Small intestine (tissue), 16 donors: ENCODE measurements around the gene COPS9. TPM values are rescaled to one million over a fixed set of nuclear protein-coding genes. Genes with fewer than 3 reads are reported as not detected.

Source experiments
- DNase-seq, 2 donors: peaks; one replicate each; pipeline versions ENCODE4 v3.0.0 to v3.0.0-alpha.2; 2013
- FAIRE-seq: peaks from 2 replicates; lab custom pipeline; 2012; peaks lifted over from hg19 to GRCh38; lab: Jason Lieb, UNC
- H3K27ac ChIP-seq, 3 donors: one replicate each; pipeline ENCODE4 v1.5.1; 2013; ENCODE audit warnings: low read length in 2 of 3, mild to moderate bottlenecking in 2 of 3, control low read depth in 1 of 3, inconsistent platforms in 1 of 3, low read depth in 1 of 3, moderate library complexity in 1 of 3
- H3K27me3 ChIP-seq, 3 donors: one replicate each; pipeline ENCODE4 v1.6.1; 2013; ENCODE audit warnings: low read length in 3 of 3, inconsistent platforms in 1 of 3; ENCODE audit not compliant: control insufficient read depth in 3 of 3, insufficient read depth in 3 of 3
- H3K36me3 ChIP-seq, 3 donors: one replicate each; pipeline ENCODE4 v1.6.1; 2013; ENCODE audit warnings: low read length in 3 of 3, inconsistent platforms in 1 of 3, low read depth in 1 of 3, mild to moderate bottlenecking in 1 of 3, moderate library complexity in 1 of 3; ENCODE audit not compliant: control insufficient read depth in 3 of 3, insufficient read depth in 2 of 3
- H3K4me1 ChIP-seq, 3 donors: one replicate each; pipeline ENCODE4 v1.6.1; 2013; ENCODE audit warnings: low read length in 2 of 3, inconsistent platforms in 1 of 3, low read depth in 1 of 3, mild to moderate bottlenecking in 1 of 3, moderate library complexity in 1 of 3; ENCODE audit not compliant: control insufficient read depth in 3 of 3, insufficient read depth in 2 of 3
- H3K4me3 ChIP-seq, 3 donors: one replicate each; pipeline ENCODE4 v1.5.1; 2013; ENCODE audit warnings: low read length in 3 of 3, control low read depth in 1 of 3, inconsistent platforms in 1 of 3, low read depth in 1 of 3, mild to moderate bottlenecking in 1 of 3, moderate library complexity in 1 of 3
- H3K9me3 ChIP-seq, 2 donors: one replicate each; pipeline ENCODE4 v1.6.1; 2013; ENCODE audit warnings: low read depth in 1 of 2, low read length in 1 of 2; ENCODE audit not compliant: control insufficient read depth in 2 of 2, insufficient read depth in 1 of 2
- WGBS, 3 donors: extraction: QIAGEN DNeasy Blood & Tissue Kit; methylation state at CpG; one replicate each; pipeline ENCODE4 v1.1.7; 2013; 5-methylcytosine and 5-hydroxymethylcytosine counted together
- long read RNA-seq, 10 donors: transcript quantifications; one replicate each; lab custom pipeline, GENCODE V29; 2026
- polyA plus RNA-seq, 4 donors: library from polyadenylated mRNA; stranded (reverse) in 3 of 4; unstranded in 1 of 4; fragments of 200-250 nt in 3 of 4; fragments of 120-200 nt in 1 of 4; gene quantifications; one replicate each; pipeline versions ENCODE4 v1.2.1 to v1.2.3, GENCODE V29; 2013
- donor health status: healthy with polysubstance abuse.
- donor health status: control.
- donor health status: control.
- donor health status: Bipolar disorder and iron deficiency.
- donor health status: healthy.

The COPS9 gene
- 100 to 1,000 TPM in 3 of 4 donors, 10 to 100 TPM in 1; 92.6 to 394 (median 320) TPM for polyA plus RNA-seq
- long read RNA-seq, donor 1 = 0 reads
- long read RNA-seq, donor 2, transcript COPS9-204 (2 exons, 619 nt) = minor isoform, 5 of 27 reads
- long read RNA-seq, donor 2, transcript COPS9-205 (3 exons, 418 nt) = major isoform, 21 of 27 reads
- long read RNA-seq, donor 2, partial matches to known transcripts = 0 of 27 reads
- long read RNA-seq, donor 2, other reads (novel, unspliced or antisense) = 0 of 27 reads
- long read RNA-seq, donor 3, transcript COPS9-205 (3 exons, 418 nt) = major isoform, 57 of 78 reads
- long read RNA-seq, donor 3, transcript COPS9-204 (2 exons, 619 nt) = minor isoform, 11 of 78 reads
- long read RNA-seq, donor 3, partial matches to known transcripts = 10 of 78 reads
- long read RNA-seq, donor 3, other reads (novel, unspliced or antisense) = 0 of 78 reads
- long read RNA-seq, donor 4, partial matches to known transcripts = 0 of 1 reads
- long read RNA-seq, donor 4, other reads (novel, unspliced or antisense) = 0 of 1 reads
- long read RNA-seq, donor 5, transcript COPS9-205 (3 exons, 418 nt) = major isoform, 16 of 21 reads
- long read RNA-seq, donor 5, partial matches to known transcripts = 0 of 21 reads
- long read RNA-seq, donor 5, other reads (novel, unspliced or antisense) = 0 of 21 reads
- long read RNA-seq, donor 6, transcript COPS9-204 (2 exons, 619 nt) = minor isoform, 11 of 50 reads
- long read RNA-seq, donor 6, transcript COPS9-205 (3 exons, 418 nt) = major isoform, 39 of 50 reads
- long read RNA-seq, donor 6, partial matches to known transcripts = 0 of 50 reads
- long read RNA-seq, donor 6, other reads (novel, unspliced or antisense) = 0 of 50 reads
- long read RNA-seq, donor 7 = 0 reads
- long read RNA-seq, donor 8, transcript COPS9-205 (3 exons, 418 nt) = major isoform, 16 of 16 reads
- long read RNA-seq, donor 8, partial matches to known transcripts = 0 of 16 reads
- long read RNA-seq, donor 8, other reads (novel, unspliced or antisense) = 0 of 16 reads
- long read RNA-seq, donor 9, transcript COPS9-205 (3 exons, 418 nt) = major isoform, 15 of 18 reads
- long read RNA-seq, donor 9, partial matches to known transcripts = 0 of 18 reads
- long read RNA-seq, donor 9, other reads (novel, unspliced or antisense) = 0 of 18 reads
- long read RNA-seq, donor 10, transcript COPS9-204 (2 exons, 619 nt) = minor isoform, 16 of 91 reads
- long read RNA-seq, donor 10, transcript COPS9-205 (3 exons, 418 nt) = major isoform, 75 of 91 reads
- long read RNA-seq, donor 10, partial matches to known transcripts = 0 of 91 reads
- long read RNA-seq, donor 10, other reads (novel, unspliced or antisense) = 0 of 91 reads

- no peaks in the 10 kb centered on the region for H3K9me3 ChIP-seq
- no peak for FAIRE-seq
- 0% methylated on average over 53 to 79 of the region's 79 CpGs for WGBS, 3 donors
- peak within 1 kb of the TSS; percentile 79 to 91 (median 91) for H3K4me3 ChIP-seq
- peaks cover 0 to 8% (median 0%) of the 10 kb centered on the region in 3 donors for H3K27me3 ChIP-seq
- peak within 1 kb of the TSS in 1 of 3 donors; percentile 72 for H3K27ac ChIP-seq
- peaks cover 0 to 24% (median 3%) of the 10 kb centered on the region in 3 donors for H3K36me3 ChIP-seq
- DNase-seq = peak; percentile 86 to 95
- peaks cover 3 to 8% (median 4%) of the 10 kb centered on the region in 3 donors for H3K4me1 ChIP-seq
These were observed at the start of gene COPS9 for GRCh38 chr2:240136013-240136670. TSS of gene COPS9 (minus strand) at chr2:240136305. CDS start at chr2:240136284, 21 bp downstream.

GRCh38 chr2:240184656-240185055 is 48.6 kb upstream of the COPS9 start:
- FAIRE-seq (no peak), DNase-seq (no peak)
- 38 to 48% (median 42%) methylated on average over 3 of the region's 3 CpGs for WGBS, 3 donors

GRCh38 chr2:240183875-240184590 is 47.9 kb upstream of the COPS9 start:
- Histone ChIP-seq H3K27ac (no peak overlapping the region), H3K4me3 (no peak overlapping the region)

More at GRCh38 chr2:240184656-240185055, 48.6 kb upstream of the COPS9 start:
- Histone ChIP-seq H3K27ac (no peak overlapping the region), H3K4me1 (no peaks in the 10 kb centered on the region), H3K27me3 (no peaks in the 10 kb centered on the region), H3K36me3 (no peaks in the 10 kb centered on the region), H3K9me3 (peaks cover 0 to 2% of the 10 kb centered on the region in 2 donors), H3K4me3 (no peak overlapping the region)

GRCh38 chr2:240183006-240183874 is 47.1 kb upstream of the COPS9 start:
- WGBS, 3 donors = 72 to 80% (median 74%) methylated on average over 22 of the region's 22 CpGs
- H3K27me3 ChIP-seq = no peaks in the 10 kb centered on the region
- FAIRE-seq (no peak), DNase-seq (no peak)
- H3K4me3 ChIP-seq = no peak overlapping the region
- peaks cover 0 to under 1% of the 10 kb centered on the region in 2 donors for H3K9me3 ChIP-seq
- H3K27ac ChIP-seq = no peak overlapping the region
- no peaks in the 10 kb centered on the region for H3K4me1 ChIP-seq
- H3K36me3 ChIP-seq = no peaks in the 10 kb centered on the region

More at GRCh38 chr2:240183875-240184590, 47.9 kb upstream of the COPS9 start:
- WGBS, 3 donors = 77 to 80% (median 79%) methylated on average over 13 of the region's 13 CpGs
- no peaks in the 10 kb centered on the region for H3K36me3 ChIP-seq
- DNase-seq (no peak), FAIRE-seq (no peak)
- no peaks in the 10 kb centered on the region for H3K4me1 ChIP-seq
- peaks cover 0 to 2% of the 10 kb centered on the region in 2 donors for H3K9me3 ChIP-seq
- H3K27me3 ChIP-seq = no peaks in the 10 kb centered on the region

- H3K9me3 ChIP-seq = no peaks in the 10 kb centered on the region
- no peak for FAIRE-seq
- H3K36me3 ChIP-seq = no peaks in the 10 kb centered on the region
- no peak overlapping the region for H3K4me3 ChIP-seq
- H3K4me1 ChIP-seq = no peaks in the 10 kb centered on the region
- no peaks in the 10 kb centered on the region for H3K27me3 ChIP-seq
- H3K27ac ChIP-seq = no peak overlapping the region
- no peak for DNase-seq
- WGBS, 3 donors = 74 to 83% (median 82%) methylated on average over 4 of the region's 4 CpGs
These were observed 46.4 kb upstream of the COPS9 start for GRCh38 chr2:240182476-240182875.

GRCh38 chr2:240182001-240182400 is 45.9 kb upstream of the COPS9 start:
- 68 to 72% (median 71%) methylated on average over 5 of the region's 5 CpGs for WGBS, 3 donors
- Histone ChIP-seq H3K9me3 (no peaks in the 10 kb centered on the region), H3K36me3 (no peaks in the 10 kb centered on the region), H3K4me1 (no peaks in the 10 kb centered on the region), H3K27me3 (no peaks in the 10 kb centered on the region), H3K4me3 (no peak overlapping the region), H3K27ac (no peak overlapping the region)
- no peak for FAIRE-seq
- no peak for DNase-seq
